Measurements from ENCODE around the gene NR2F1-AS1. TPM values are rescaled to one million over a fixed set of nuclear protein-coding genes. Genes with fewer than 3 reads are reported as not detected.
A peak's percentile ranks its signal among the peaks of the same experiment; 100 is the strongest.
"Not testable (repeated sequence)": the region's sequence is repeated elsewhere in the genome, so short reads cannot be mapped to it uniquely, and the experiment has no call there.

NR2F1-AS1 gene
- total RNA-seq, 1 donor from 2014 or later = 9.5 TPM

DNA sequence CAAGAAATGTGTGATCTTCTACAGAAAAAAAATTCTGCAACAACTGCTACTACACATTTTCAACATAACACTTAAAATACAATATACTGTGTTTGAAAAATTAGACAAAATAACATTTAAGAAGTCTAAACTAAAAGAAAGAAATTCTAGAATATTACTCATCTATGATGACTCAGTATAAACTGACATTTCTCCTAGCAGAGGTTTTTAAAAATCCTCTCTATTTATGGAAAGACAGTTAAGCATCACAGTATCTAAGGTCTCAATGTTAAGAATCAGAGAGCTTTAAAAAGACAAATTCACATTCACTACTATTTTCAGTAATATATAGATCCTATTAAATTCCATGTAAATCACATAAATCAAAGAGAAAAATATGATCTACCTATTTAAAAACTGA is 61.3 kb downstream of the NR2F1-AS1 start:
- H3K27me3 ChIP-seq (ENCODE audit: control insufficient read depth, insufficient read depth, low read length) = no peaks in the 10 kb centered on the region
- no peak for DNase-seq (ENCODE audit: low read depth)
- H3K4me3 ChIP-seq (ENCODE audit: low read depth, low read length) = no peak overlapping the region
- H3K36me3 ChIP-seq (ENCODE audit: control insufficient read depth, insufficient read depth, low read length) = no peaks in the 10 kb centered on the region
- TF ChIP-seq, protein P1, sequence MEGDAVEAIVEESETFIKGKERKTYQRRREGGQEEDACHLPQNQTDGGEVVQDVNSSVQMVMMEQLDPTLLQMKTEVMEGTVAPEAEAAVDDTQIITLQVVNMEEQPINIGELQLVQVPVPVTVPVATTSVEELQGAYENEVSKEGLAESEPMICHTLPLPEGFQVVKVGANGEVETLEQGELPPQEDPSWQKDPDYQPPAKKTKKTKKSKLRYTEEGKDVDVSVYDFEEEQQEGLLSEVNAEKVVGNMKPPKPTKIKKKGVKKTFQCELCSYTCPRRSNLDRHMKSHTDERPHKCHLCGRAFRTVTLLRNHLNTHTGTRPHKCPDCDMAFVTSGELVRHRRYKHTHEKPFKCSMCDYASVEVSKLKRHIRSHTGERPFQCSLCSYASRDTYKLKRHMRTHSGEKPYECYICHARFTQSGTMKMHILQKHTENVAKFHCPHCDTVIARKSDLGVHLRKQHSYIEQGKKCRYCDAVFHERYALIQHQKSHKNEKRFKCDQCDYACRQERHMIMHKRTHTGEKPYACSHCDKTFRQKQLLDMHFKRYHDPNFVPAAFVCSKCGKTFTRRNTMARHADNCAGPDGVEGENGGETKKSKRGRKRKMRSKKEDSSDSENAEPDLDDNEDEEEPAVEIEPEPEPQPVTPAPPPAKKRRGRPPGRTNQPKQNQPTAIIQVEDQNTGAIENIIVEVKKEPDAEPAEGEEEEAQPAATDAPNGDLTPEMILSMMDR (IDR thresholded peaks at IDR 0.05; ENCODE audit: insufficient read depth, low read length, poor library complexity, severe bottlenecking) = no peak

- Histone ChIP-seq H3K27me3 (ENCODE audit: control insufficient read depth, insufficient read depth, low read length) (no peaks in the 10 kb centered on the region), H3K36me3 (ENCODE audit: control insufficient read depth, insufficient read depth, low read length) (no peaks in the 10 kb centered on the region), H3K4me3 (ENCODE audit: low read depth, low read length) (no peak overlapping the region)
- TF ChIP-seq, protein P1 (IDR thresholded peaks at IDR 0.05; ENCODE audit: insufficient read depth, low read length, poor library complexity, severe bottlenecking) = no peak
- DNase-seq (ENCODE audit: low read depth) = no peak
Measured at GRCh38 chr5:93517828-93518227, 63.2 kb downstream of the NR2F1-AS1 start.

DNA sequence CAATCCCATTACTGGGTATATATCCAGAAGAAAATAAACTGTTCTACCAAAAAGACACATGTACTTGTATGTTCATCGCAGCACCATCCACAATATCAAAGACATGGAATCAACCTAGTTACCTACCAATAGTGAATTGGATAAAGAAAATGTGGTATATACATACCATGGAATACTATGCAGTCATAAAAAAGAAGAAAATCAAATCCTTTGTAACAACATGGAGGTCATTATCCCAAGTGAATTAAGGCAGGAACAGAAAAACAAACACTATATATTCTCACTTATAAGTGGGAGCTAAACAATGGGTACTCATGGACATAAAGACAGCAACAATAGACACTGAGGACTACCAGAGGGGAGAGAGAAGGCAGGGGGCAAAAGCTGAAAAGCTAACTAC is 67.7 kb downstream of the NR2F1-AS1 start:
- H3K4me3 ChIP-seq (ENCODE audit: low read depth, low read length) = no peak overlapping the region
- H3K27me3 ChIP-seq (ENCODE audit: control insufficient read depth, insufficient read depth, low read length) = no peaks in the 10 kb centered on the region
- no peaks in the 10 kb centered on the region for H3K36me3 ChIP-seq (ENCODE audit: control insufficient read depth, insufficient read depth, low read length)
- TF ChIP-seq, protein P1 (IDR thresholded peaks at IDR 0.05; ENCODE audit: insufficient read depth, low read length, poor library complexity, severe bottlenecking) = no peak
- no peak for DNase-seq (ENCODE audit: low read depth)

DNA sequence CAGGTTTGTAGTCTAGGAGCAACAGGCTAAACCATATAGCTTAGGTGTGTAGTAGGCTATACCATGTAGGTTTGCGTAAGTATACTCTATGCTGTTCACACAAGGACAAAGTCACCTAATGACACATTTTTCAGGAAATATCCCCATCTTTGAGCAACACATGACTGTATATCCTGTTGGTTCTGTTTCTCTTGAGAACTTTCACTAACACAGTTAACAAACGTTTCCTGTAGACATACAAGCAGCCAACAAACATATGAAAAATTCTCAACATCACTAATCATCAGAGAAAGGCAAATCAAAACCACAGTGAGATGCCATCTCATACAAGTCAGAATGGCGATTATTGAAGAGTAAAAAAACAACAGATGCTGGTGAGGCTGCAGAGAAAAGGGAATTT is 68.2 kb downstream of the NR2F1-AS1 start:
- H3K36me3 ChIP-seq (ENCODE audit: control insufficient read depth, insufficient read depth, low read length) = no peaks in the 10 kb centered on the region
- peak; percentile 51 for DNase-seq (ENCODE audit: low read depth)
- H3K4me3 ChIP-seq (ENCODE audit: low read depth, low read length) = no peak overlapping the region
- TF ChIP-seq, protein P1 (IDR thresholded peaks at IDR 0.05; ENCODE audit: insufficient read depth, low read length, poor library complexity, severe bottlenecking) = no peak
- no peaks in the 10 kb centered on the region for H3K27me3 ChIP-seq (ENCODE audit: control insufficient read depth, insufficient read depth, low read length)

- no peak for DNase-seq (ENCODE audit: low read depth)
- Histone ChIP-seq H3K27me3 (ENCODE audit: control insufficient read depth, insufficient read depth, low read length) (no peaks in the 10 kb centered on the region), H3K36me3 (ENCODE audit: control insufficient read depth, insufficient read depth, low read length) (no peaks in the 10 kb centered on the region), H3K4me3 (ENCODE audit: low read depth, low read length) (no peak overlapping the region)
- TF ChIP-seq, protein P1 (IDR thresholded peaks at IDR 0.05; ENCODE audit: insufficient read depth, low read length, poor library complexity, severe bottlenecking) = no peak
Measured at GRCh38 chr5:93511445-93511844, 69.6 kb downstream of the NR2F1-AS1 start.

- no peak for DNase-seq (ENCODE audit: low read depth)
- TF ChIP-seq, protein P1 (IDR thresholded peaks at IDR 0.05; ENCODE audit: insufficient read depth, low read length, poor library complexity, severe bottlenecking) = no peak
- Histone ChIP-seq H3K36me3 (ENCODE audit: control insufficient read depth, insufficient read depth, low read length) (no peaks in the 10 kb centered on the region), H3K27me3 (ENCODE audit: control insufficient read depth, insufficient read depth, low read length) (no peaks in the 10 kb centered on the region), H3K4me3 (ENCODE audit: low read depth, low read length) (no peak overlapping the region)
Measured at GRCh38 chr5:93510626-93511380, 70.2 kb downstream of the NR2F1-AS1 start.

DNA sequence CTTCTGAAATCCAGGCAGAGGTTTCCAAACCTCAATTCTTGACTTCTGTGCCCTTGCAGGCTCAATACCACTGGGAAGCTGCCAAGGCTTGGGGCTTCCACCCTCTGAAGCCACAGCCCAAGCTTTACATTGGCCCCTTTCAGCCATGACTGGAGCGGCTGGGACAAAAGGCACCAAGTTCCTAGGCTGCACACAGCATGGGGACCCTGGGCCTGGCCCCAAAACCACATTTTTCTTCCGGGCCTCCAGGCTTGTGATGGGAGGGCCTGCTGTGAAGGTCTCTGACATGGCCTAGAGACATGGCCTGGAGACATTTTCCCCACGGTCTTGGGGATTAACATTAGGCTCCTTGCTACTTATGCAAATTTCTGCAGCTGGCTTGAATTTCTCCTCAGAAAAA is 75.5 kb downstream of the NR2F1-AS1 start:
- H3K27me3 ChIP-seq (ENCODE audit: control insufficient read depth, insufficient read depth, low read length); DNase-seq (ENCODE audit: low read depth); H3K36me3 ChIP-seq (ENCODE audit: control insufficient read depth, insufficient read depth, low read length); H3K4me3 ChIP-seq (ENCODE audit: low read depth, low read length): not testable (repeated sequence)

Measured in kidney epithelial cell (primary cell).